HUES6 (cell line): ENCODE results near the gene RRAS2.
"Not testable (repeated sequence)": the region's sequence is repeated elsewhere in the genome, so short reads cannot be mapped to it uniquely, and the experiment has no call there.

Source experiments
- H3K27ac ChIP-seq: 2 replicates; pipeline ENCODE4 v1.7.0; 2013; ENCODE audit warnings: low read depth, mild to moderate bottlenecking, low read length, inconsistent platforms
- H3K27me3 ChIP-seq: 2 replicates; pipeline ENCODE4 v1.6.1; 2013; ENCODE audit warnings: low read length; ENCODE audit not compliant: control insufficient read depth, insufficient read depth
- H3K36me3 ChIP-seq: 2 replicates; pipeline ENCODE4 v1.6.1; 2013; ENCODE audit warnings: low read length; ENCODE audit not compliant: control insufficient read depth, insufficient read depth
- H3K4me1 ChIP-seq: 2 replicates; pipeline ENCODE4 v1.6.1; 2013; ENCODE audit warnings: low read length; ENCODE audit not compliant: control insufficient read depth, insufficient read depth
- H3K4me3 ChIP-seq: 2 replicates; pipeline ENCODE4 v1.5.1; 2013; ENCODE audit warnings: low read depth, low read length
- H3K9ac ChIP-seq: one replicate; pipeline ENCODE4 v1.6.1; 2013; ENCODE audit warnings: mild to moderate bottlenecking, low read length
- H3K9me3 ChIP-seq: 2 replicates; pipeline ENCODE4 v1.6.1; 2013; ENCODE audit warnings: low read depth, low read length; ENCODE audit not compliant: control insufficient read depth, insufficient read depth

Gene RRAS2

DNA sequence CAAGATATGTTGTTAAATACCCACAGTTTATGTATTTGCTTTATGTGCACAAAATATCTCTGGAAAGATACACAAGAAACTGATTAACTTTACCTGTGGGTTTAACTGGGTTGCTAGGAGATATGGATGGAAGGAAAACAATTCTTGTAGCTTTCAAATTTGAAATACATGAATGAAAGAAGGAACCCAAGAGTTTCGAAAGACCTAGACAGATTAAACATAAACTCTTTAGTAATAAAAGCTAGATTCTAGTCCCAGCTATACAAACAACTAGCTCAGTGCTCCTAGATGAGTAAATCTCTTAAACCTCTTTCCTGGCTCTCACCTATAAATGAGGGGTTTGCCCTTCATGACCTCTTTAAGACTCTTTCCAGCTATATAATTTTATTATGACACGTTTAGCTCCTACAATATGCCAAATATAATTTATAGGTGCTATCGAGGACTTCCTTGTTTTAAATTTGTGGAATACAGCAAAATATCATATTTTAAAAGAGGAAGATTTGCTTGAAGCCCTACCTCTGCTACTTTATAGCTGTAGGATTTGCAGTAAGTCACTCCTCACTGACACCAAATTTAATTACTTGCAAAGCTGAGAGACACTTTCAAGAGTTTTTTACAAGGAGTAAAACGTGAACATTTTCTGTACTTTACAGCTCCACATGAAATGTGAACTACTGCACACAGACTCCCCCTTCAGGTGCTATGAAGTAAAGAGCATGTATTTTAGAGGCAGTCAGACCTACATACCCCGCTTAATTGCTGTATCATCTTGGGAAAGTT is 50.7 kb downstream of the RRAS2 start:
- H3K27ac ChIP-seq = no peak overlapping the region
- no peaks in the 10 kb centered on the region for H3K36me3 ChIP-seq
- no peaks in the 10 kb centered on the region for H3K27me3 ChIP-seq
- no peaks in the 10 kb centered on the region for H3K9me3 ChIP-seq
- no peak overlapping the region for H3K4me3 ChIP-seq
- peaks cover 54% of the 10 kb centered on the region for H3K4me1 ChIP-seq
- H3K9ac ChIP-seq = no peak overlapping the region

DNA sequence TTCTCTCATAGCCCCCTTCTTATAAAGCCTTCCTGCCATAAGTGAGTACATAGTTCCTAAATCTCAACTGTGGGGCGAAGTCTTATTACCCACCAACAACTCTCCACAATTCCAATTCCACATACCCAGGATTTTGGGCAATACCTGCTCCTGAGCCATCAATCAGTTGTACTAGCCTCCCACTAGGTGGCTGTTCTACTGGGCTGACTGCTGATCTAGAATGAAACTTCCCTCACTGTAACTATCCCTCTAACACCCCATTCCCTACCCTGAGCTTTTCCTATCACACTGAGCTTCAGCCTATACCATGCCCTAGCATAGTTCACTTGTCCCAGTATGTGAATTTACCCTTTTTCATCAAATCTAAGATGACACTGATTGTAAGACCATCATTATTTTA is 52.5 kb downstream of the RRAS2 start:
- Histone ChIP-seq H3K36me3 (no peaks in the 10 kb centered on the region), H3K4me3 (no peak overlapping the region), H3K27ac (no peak overlapping the region), H3K4me1 (peaks cover 53% of the 10 kb centered on the region), H3K9me3 (no peaks in the 10 kb centered on the region), H3K27me3 (no peaks in the 10 kb centered on the region), H3K9ac (no peak overlapping the region)

DNA sequence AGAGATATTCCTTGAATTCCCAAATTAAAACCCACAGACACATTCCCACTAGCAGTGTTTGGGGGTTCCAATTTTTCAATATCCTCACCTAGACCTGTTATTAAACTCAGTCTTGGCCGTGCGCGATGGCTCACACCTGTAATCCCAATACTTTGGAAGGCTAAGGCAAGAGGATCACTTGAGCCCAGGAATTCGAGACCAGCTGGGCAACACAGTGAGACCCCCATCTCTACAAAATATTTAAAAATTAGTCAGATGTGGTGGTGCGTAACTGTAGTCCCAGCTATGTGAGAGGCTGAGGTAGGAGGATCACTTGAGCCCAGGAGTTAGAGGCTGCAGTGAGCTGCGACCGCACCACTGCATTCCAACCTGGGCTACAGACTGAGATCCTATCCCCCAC is 53.3 kb downstream of the RRAS2 start:
- H3K36me3 ChIP-seq = no peaks in the 10 kb centered on the region
- H3K4me1 ChIP-seq = peaks cover 49% of the 10 kb centered on the region

GRCh38 chr11:14304601-14305000 is 54.4 kb downstream of the RRAS2 start:
- Histone ChIP-seq H3K36me3 (no peaks in the 10 kb centered on the region), H3K4me3 (no peak overlapping the region), H3K9me3 (no peaks in the 10 kb centered on the region), H3K27ac (no peak overlapping the region), H3K4me1 (peaks cover 48% of the 10 kb centered on the region), H3K9ac (no peak overlapping the region), H3K27me3 (no peaks in the 10 kb centered on the region)

More for the DNA sequence above, 53.3 kb downstream of the RRAS2 start:
- Histone ChIP-seq H3K9me3 (no peaks in the 10 kb centered on the region), H3K4me3 (no peak overlapping the region), H3K27ac (no peak overlapping the region), H3K27me3 (no peaks in the 10 kb centered on the region), H3K9ac (no peak overlapping the region)

GRCh38 chr11:14300661-14301304 is 58.2 kb downstream of the RRAS2 start:
- H3K27ac ChIP-seq = no peak overlapping the region
- H3K9me3 ChIP-seq = no peaks in the 10 kb centered on the region
- H3K36me3 ChIP-seq = no peaks in the 10 kb centered on the region
- H3K4me1 ChIP-seq = peaks cover 31% of the 10 kb centered on the region
- no peaks in the 10 kb centered on the region for H3K27me3 ChIP-seq
- no peak overlapping the region for H3K9ac ChIP-seq
- H3K4me3 ChIP-seq = no peak overlapping the region

DNA sequence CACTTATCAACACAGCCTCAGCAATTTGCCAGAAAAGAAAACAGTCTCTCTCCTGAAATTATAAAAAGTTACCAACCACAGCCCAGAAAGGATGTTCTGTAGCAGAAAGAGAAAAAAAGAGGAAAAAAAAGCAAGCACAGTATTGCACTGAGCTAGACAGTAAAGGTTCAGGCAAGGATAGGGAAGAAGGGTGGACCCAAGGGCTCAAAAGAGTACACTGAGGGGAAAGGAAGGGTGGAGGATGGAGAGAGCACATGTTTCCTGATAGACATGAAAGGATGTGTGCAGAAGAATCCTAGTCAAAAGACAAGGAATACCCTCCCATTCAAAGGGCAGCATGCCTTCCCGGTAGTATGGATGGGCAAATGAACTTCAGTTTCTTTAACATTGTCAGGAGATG is 59.1 kb downstream of the RRAS2 start:
- Histone ChIP-seq H3K36me3 (peaks cover 6% of the 10 kb centered on the region), H3K9ac (no peak overlapping the region), H3K9me3 (no peaks in the 10 kb centered on the region), H3K4me3 (no peak overlapping the region), H3K27ac (no peak overlapping the region), H3K27me3 (no peaks in the 10 kb centered on the region), H3K4me1 (peaks cover 26% of the 10 kb centered on the region)

DNA sequence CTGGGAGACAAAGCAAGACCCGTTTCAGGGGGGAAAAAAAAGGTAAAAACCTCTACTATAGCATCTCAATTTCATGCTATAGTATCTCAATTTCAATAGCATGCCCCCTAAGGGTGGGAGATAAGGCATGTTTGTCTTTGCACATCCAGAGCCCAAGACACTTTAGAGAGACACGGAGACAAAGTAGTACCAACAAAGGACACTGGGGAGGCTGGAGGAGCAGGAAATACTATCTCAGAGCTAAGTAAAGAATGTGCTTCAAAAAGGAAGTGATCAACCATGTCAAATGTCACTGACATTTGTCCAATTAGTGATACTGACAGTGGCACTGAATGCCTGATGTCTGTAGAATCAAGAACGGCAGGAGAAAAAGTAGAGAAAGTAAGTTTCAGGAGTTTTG is 68.6 kb downstream of the RRAS2 start:
- Histone ChIP-seq H3K4me3 (no peak overlapping the region), H3K4me1 (no peaks in the 10 kb centered on the region), H3K9me3 (no peaks in the 10 kb centered on the region), H3K36me3 (peaks cover 85% of the 10 kb centered on the region), H3K27ac (no peak overlapping the region), H3K27me3 (no peaks in the 10 kb centered on the region), H3K9ac (no peak overlapping the region)

DNA sequence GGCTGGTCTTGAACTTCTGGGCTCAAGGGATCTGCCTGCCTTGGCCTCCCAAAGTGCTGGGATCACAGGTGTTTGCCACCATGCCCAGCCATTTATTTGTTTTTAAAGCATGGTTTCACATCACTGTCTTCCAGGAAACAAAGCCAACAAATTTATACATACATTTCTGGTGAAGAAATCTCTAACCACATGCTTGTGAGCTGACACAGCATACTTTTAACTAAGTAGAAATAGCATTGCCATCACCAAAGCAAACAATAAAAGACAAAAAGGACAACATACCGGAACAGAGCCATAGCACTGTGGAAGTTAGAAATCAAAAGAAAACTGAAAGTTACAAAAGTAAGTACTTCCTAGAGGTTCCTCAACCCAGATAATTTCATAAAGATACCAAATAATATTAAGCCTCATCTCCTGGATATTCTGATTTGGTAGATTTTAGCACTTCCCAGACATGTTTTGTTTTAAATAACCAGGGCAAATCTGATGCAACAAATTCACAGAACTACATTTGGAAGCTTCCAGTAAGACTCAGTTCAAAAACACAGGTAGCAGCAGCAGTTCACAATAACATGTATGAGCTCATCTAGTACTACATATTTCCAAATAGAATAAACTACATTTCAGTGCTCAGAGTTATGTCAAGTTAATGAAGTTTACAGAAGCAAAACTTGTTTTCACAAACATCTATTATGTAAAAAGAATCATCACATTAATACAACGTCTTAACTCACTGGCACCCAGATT is 70.6 kb downstream of the RRAS2 start:
- Histone ChIP-seq H3K4me3 (no peak overlapping the region), H3K9ac (no peak overlapping the region), H3K9me3 (no peaks in the 10 kb centered on the region), H3K27me3 (no peaks in the 10 kb centered on the region), H3K27ac (no peak overlapping the region), H3K36me3 (peaks cover 84% of the 10 kb centered on the region), H3K4me1 (no peaks in the 10 kb centered on the region)

- H3K36me3 ChIP-seq = peaks cover 64% of the 10 kb centered on the region
- not testable (repeated sequence) for H3K9me3 ChIP-seq, H3K4me3 ChIP-seq, H3K9ac ChIP-seq, H3K4me1 ChIP-seq, H3K27me3 ChIP-seq, H3K27ac ChIP-seq
Observed at GRCh38 chr11:14278869-14279268, 80.1 kb downstream of the RRAS2 start.

DNA sequence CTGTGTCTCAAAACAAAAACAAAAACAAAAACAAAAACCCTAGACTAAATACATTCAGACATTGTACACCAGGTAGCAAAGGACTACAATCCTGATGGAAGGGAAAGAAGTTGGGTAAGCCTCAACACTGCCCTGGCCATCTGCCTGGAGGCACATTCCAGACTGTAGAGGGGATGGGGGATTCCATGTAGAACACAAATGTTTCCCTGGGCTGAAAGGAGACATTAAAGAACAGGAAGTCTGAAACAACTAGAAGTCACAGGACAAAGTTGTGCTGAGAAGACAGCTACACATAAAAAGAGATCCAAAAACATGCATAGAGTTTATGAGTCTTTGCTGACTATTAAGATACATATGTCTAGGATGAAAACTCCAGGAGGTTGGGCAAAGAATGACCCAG is 83.9 kb downstream of the RRAS2 start:
- 0 out of 2 replicates have a peak, but pooled peaks cover 9% of the 10 kb centered on the region for H3K4me1 ChIP-seq
- H3K9ac ChIP-seq = no peak overlapping the region
- H3K27ac ChIP-seq = no peak overlapping the region
- peaks cover 3% of the 10 kb centered on the region; the same call in 1 of the 2 replicates for H3K9me3 ChIP-seq
- H3K36me3 ChIP-seq = peaks cover 63% of the 10 kb centered on the region
- no peak overlapping the region for H3K4me3 ChIP-seq
- H3K27me3 ChIP-seq = no peaks in the 10 kb centered on the region

GRCh38 chr11:14273895-14274294 is 85.1 kb downstream of the RRAS2 start:
- peaks cover 3% of the 10 kb centered on the region; the same call in 1 of the 2 replicates for H3K9me3 ChIP-seq
- H3K27me3 ChIP-seq = no peaks in the 10 kb centered on the region
- peaks cover 59% of the 10 kb centered on the region for H3K36me3 ChIP-seq
- H3K4me3 ChIP-seq = no peak overlapping the region
- no peak overlapping the region for H3K9ac ChIP-seq
- 0 out of 2 replicates have a peak, but pooled peaks cover 9% of the 10 kb centered on the region for H3K4me1 ChIP-seq
- no peak overlapping the region for H3K27ac ChIP-seq
